Mucosa of rectum (tissue), 2 donors: Measurements from ENCODE around the gene CELA2A.

Source experiments
- H3K27ac ChIP-seq, 2 donors: one replicate each; pipeline ENCODE4 v1.7.0; 2013; ENCODE audit warnings: inconsistent platforms in 2 of 2, low read depth in 2 of 2, low read length in 2 of 2
- H3K27me3 ChIP-seq, 2 donors: one replicate each; pipeline ENCODE4 v1.7.0; 2013; ENCODE audit warnings: low read length in 2 of 2; ENCODE audit not compliant: control insufficient read depth in 2 of 2, insufficient read depth in 2 of 2
- H3K36me3 ChIP-seq, 2 donors: one replicate each; pipeline ENCODE4 v1.7.0; 2013; ENCODE audit warnings: low read length in 2 of 2; ENCODE audit not compliant: control insufficient read depth in 2 of 2, insufficient read depth in 2 of 2
- H3K4me1 ChIP-seq, 2 donors: one replicate each; pipeline ENCODE4 v1.7.0; 2013; ENCODE audit warnings: low read length in 2 of 2, mild to moderate bottlenecking in 1 of 2; ENCODE audit not compliant: control insufficient read depth in 2 of 2, insufficient read depth in 2 of 2
- H3K4me3 ChIP-seq, 2 donors: one replicate each; pipeline ENCODE4 v1.7.0; 2013; ENCODE audit warnings: low read length in 2 of 2
- H3K9ac ChIP-seq, 2 donors: one replicate each; pipeline ENCODE4 v1.7.0; 2013; ENCODE audit warnings: low read length in 2 of 2, low read depth in 1 of 2, mild to moderate bottlenecking in 1 of 2
- H3K9me3 ChIP-seq, 2 donors: one replicate each; pipeline ENCODE4 v1.7.0; 2013; ENCODE audit warnings: low read length in 2 of 2; ENCODE audit not compliant: control insufficient read depth in 2 of 2
- donor health status: healthy.
- donor health status: Normal muscosa, but diverticular disease.

Gene CELA2A

DNA sequence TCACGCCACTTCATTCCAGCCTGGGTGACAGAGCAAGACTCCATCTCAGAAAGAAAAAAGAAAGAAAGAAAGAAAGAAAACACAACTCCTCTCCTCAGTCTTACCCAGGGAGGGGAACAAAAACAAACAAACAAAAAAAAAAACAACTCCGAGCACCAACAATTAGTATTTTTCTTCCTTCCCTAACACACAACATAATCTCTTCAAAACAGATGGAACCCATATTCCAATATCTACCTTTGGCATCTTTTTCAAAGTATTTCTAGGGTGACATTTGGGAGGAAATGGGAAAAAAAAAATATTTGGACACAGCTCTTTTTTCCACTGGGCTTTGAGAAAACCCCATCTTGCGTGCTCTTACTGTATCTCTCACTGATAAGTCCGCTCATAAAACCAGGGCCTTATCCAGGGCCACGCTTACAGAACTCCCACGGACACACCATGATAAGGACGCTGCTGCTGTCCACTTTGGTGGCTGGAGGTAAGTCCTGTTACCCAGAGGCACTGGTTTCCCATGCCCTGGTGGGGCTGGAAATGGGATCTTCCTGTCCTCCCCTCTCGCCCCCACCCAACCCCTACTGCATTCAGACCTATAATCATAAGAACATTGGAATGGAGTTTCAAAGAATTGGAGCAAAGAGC is at the start of gene CELA2A:
Gene CELA2A, plus strand, starts transcription at position 420 of the 642 bp plus-strand sequence. Its CDS starts 22 bp downstream, at position 442.
- peaks cover 0 to 2% of the 10 kb centered on the region in 2 donors for H3K4me1 ChIP-seq
- H3K9ac ChIP-seq = no peak within 1 kb of the TSS
- no peaks in the 10 kb centered on the region for H3K9me3 ChIP-seq
- no peak within 1 kb of the TSS for H3K27ac ChIP-seq
- H3K27me3 ChIP-seq = no peaks in the 10 kb centered on the region
- no peak within 1 kb of the TSS for H3K4me3 ChIP-seq
- no peaks in the 10 kb centered on the region for H3K36me3 ChIP-seq

DNA sequence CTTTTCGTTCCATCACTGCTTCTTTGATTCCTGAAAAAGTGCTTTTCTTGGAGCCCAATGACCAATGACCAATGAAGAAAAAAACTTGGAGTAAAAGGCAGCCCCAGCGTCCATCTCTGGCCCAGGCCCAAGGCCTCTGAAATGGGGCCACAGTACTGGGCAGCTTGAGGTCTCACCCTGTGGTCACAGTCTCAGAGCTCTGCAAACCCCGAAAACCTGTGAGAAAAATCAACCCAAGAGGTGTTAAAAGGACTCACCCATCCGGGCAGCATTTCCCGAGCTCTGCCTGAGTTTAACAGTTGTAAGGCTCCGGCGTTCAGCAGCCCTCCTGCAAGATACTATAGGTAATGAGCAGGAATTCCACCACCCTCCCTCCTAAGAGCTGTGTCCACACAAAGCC is 49.0 kb upstream of the CELA2A start:
- no peak overlapping the region for H3K9ac ChIP-seq
- no peaks in the 10 kb centered on the region for H3K9me3 ChIP-seq
- H3K4me1 ChIP-seq = peaks cover 18% of the 10 kb centered on the region in 2 donors
- no peaks in the 10 kb centered on the region for H3K27me3 ChIP-seq
- no peak overlapping the region for H3K27ac ChIP-seq
- H3K4me3 ChIP-seq = no peak overlapping the region
- no peaks in the 10 kb centered on the region for H3K36me3 ChIP-seq

GRCh38 chr1:15408890-15409387 is 47.6 kb upstream of the CELA2A start:
- peak overlapping the region; percentile 83 to 94 for H3K4me3 ChIP-seq
- H3K27ac ChIP-seq = peak overlapping the region; percentile 25 to 32
- H3K9ac ChIP-seq = peak overlapping the region; percentile 24 to 89
- H3K27me3 ChIP-seq = no peaks in the 10 kb centered on the region
- H3K4me1 ChIP-seq = peaks cover 30 to 31% of the 10 kb centered on the region in 2 donors
- no peaks in the 10 kb centered on the region for H3K9me3 ChIP-seq
- peaks cover 0 to 2% of the 10 kb centered on the region in 2 donors for H3K36me3 ChIP-seq

- H3K9ac ChIP-seq = peak within 1 kb of the TSS; percentile 89 to 92
- peaks cover 37 to 38% of the 10 kb centered on the region in 2 donors for H3K4me1 ChIP-seq
- H3K27me3 ChIP-seq = no peaks in the 10 kb centered on the region
- peak within 1 kb of the TSS; percentile 91 to 93 for H3K27ac ChIP-seq
- no peaks in the 10 kb centered on the region for H3K9me3 ChIP-seq
- H3K4me3 ChIP-seq = peak within 1 kb of the TSS; percentile 83 to 94
- H3K36me3 ChIP-seq = peaks cover 4 to 6% of the 10 kb centered on the region in 2 donors
Measured at GRCh38 chr1:15409388-15410222, 46.9 kb upstream of the CELA2A start, which contains the start of gene EFHD2. Gene EFHD2, plus strand, starts transcription at chr1:15409888. Its CDS starts 84 bp downstream, at chr1:15409972.

- Histone ChIP-seq H3K27me3 (no peaks in the 10 kb centered on the region), H3K4me1 (peaks cover 42 to 45% of the 10 kb centered on the region in 2 donors), H3K36me3 (peaks cover 4 to 10% of the 10 kb centered on the region in 2 donors), H3K27ac (peak overlapping the region; percentile 91 to 93), H3K9me3 (no peaks in the 10 kb centered on the region), H3K4me3 (peak overlapping the region; percentile 83 to 94), H3K9ac (peak overlapping the region; percentile 89 to 92)
Measured at GRCh38 chr1:15410223-15410883, 46.2 kb upstream of the CELA2A start.

GRCh38 chr1:15410884-15411245 is 45.7 kb upstream of the CELA2A start:
- Histone ChIP-seq H3K36me3 (peaks cover 4 to 10% of the 10 kb centered on the region in 2 donors), H3K9me3 (no peaks in the 10 kb centered on the region), H3K27ac (peak overlapping the region; percentile 91 to 93), H3K4me3 (peak overlapping the region; percentile 83 to 94), H3K27me3 (no peaks in the 10 kb centered on the region), H3K9ac (peak overlapping the region; percentile 89 to 92), H3K4me1 (peaks cover 45 to 50% of the 10 kb centered on the region in 2 donors)

- Histone ChIP-seq H3K9ac (peak overlapping the region; percentile 89 to 92), H3K4me3 (peak overlapping the region; percentile 83 to 94), H3K36me3 (peaks cover 4 to 10% of the 10 kb centered on the region in 2 donors), H3K4me1 (peaks cover 52 to 58% of the 10 kb centered on the region in 2 donors), H3K27me3 (no peaks in the 10 kb centered on the region), H3K27ac (peak overlapping the region; percentile 91 to 93), H3K9me3 (no peaks in the 10 kb centered on the region)
Measured at GRCh38 chr1:15411593-15412137, 44.9 kb upstream of the CELA2A start.

- Histone ChIP-seq H3K4me1 (peaks cover 58 to 64% of the 10 kb centered on the region in 2 donors), H3K36me3 (peaks cover 4 to 10% of the 10 kb centered on the region in 2 donors), H3K27ac (peak overlapping the region; percentile 91 to 93), H3K9me3 (no peaks in the 10 kb centered on the region), H3K9ac (peak overlapping the region; percentile 89 to 92), H3K4me3 (peak overlapping the region; percentile 83 to 94), H3K27me3 (no peaks in the 10 kb centered on the region)
Measured at GRCh38 chr1:15412175-15412800, 44.2 kb upstream of the CELA2A start.

DNA sequence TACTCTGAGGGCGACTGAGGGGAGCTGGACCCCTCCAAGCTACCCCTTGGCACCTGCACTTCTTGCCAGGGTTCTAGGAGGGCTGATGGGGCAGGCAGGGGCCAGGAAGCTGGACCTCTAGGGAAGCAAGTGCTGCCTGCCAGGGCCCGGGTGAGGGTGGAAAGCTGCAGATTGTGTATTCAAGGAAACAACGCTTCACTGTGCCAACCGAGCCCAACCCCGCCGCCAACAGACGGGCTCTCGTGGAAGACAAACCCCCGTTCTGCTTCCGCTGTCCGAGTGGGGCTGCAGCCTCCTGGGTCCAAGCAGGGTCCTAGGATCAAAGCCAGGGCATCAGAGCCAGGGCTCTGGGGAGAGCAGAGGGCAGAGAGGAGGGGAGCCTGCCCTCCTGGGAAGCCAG is 43.7 kb upstream of the CELA2A start:
- no peaks in the 10 kb centered on the region for H3K27me3 ChIP-seq
- peak overlapping the region; percentile 83 to 94 for H3K4me3 ChIP-seq
- H3K9me3 ChIP-seq = no peaks in the 10 kb centered on the region
- H3K4me1 ChIP-seq = peaks cover 64 to 69% of the 10 kb centered on the region in 2 donors
- peaks cover 4 to 10% of the 10 kb centered on the region in 2 donors for H3K36me3 ChIP-seq
- H3K9ac ChIP-seq = peak overlapping the region; percentile 89 to 92
- peak overlapping the region; percentile 91 to 93 for H3K27ac ChIP-seq
